GM21381 (cell line): ENCODE data around the gene RTN1.
"Not testable (repeated sequence)": the region's sequence is repeated elsewhere in the genome, so short reads cannot be mapped to it uniquely, and the experiment has no call there.

ENCODE experiments used
- ATAC-seq: cut with Tn5 transposase; IDR thresholded peaks from one replicate; pipeline ENCODE4 v1.9.1; 2021; ENCODE audit warnings: mild to moderate bottlenecking, moderate library complexity; ENCODE audit not compliant: unreplicated experiment

RTN1 gene

DNA sequence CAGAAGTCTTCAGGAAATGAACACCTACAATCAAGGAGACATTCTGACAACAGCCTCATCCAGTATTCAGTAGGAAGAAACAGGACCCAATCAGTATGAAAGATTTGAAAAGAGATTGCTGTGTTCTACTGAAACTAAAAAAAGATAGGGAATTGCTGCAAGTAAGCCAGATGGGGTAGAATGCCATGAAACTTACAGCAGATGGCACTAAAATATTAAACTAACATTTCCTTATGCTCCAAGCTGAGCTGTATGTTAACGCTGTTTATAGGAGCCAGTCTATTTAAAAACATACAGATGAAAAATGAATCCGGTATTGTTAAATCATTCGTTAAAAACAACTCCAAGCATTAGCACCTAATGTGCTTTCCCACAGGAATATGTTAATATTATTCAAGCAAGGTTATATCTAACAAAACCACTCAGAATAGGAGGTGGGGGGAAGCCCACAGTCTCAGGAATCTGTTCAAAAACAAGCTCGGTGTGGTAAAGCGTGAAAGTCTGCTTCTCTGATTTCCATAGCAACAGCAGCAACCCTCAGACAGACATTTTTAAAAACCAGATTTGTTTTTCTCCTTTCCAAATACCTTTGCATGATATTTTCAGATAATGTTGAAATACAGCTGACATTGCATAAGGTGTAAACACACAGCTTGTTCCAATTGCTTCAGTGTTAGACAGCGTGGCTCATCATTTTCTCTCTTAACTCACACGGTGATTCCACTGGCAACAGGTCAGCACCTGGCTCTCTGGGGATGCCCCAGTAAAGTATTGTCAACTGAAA is 162.6 kb downstream of the RTN1 start:
- no peak for ATAC-seq

DNA sequence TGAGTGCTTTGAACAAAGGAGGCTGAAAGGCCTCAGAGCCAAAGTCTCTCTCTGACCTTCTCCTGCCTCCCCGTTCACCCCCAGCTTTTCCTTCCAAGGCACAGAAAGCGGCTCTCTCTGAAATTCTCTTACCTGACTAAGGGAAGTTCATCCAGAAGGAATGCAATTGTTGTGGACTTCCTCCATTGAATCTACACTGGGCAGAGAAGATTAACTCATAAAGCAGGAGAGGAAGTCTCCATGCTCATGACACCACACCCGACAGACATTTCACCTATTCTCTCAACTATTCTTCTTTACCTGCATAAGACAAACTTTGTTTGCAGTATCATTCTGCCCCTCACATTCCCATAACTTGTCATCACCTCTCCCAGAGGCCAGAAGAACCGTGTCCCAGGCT is 164.7 kb downstream of the RTN1 start:
- no peak for ATAC-seq

DNA sequence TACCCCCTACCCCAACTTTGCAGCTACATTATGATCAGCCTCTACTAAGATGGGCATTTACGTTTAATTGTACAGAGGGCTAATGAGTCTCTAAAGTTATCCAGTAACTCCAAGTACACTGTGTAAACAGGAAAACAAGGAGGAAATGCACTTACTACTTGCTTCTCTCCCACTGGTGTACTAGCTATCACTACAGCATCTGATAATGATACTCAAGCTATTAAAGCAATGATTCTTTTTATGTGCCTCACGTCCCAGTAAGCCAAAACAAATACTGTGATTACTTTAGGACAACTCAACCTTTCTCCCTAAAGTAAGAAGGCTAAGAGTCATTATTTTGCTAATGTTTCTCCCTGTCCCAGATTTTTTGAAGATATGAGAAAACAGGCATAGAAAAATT is 165.3 kb downstream of the RTN1 start:
- no peak for ATAC-seq

DNA sequence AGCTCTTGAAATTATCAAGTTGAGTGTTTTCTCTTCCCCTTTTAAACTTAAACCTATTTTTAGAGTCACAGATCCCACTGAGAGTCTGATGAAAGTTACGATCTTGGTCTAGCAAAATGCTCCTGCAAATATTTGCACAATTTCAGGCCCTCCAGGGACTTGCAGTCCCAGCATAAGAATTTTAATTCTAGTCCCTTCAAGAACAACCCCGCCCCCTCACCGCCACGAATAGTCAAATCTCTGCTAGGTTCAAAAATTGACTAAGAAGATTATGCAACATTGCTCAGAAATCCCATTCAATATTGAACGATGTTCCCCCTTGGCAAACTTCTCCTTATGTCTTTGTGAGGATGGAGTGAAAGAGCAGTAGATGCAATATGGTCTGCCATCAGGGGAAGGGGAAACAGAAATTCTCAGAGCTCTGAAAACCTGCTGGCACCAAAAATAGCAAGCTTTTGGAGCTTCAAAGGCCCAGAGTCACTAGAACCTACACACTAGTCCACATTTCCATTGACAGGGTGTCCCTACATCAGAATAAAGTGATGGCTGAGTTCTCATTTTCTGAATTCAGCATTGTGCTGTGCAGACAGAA is 166.4 kb downstream of the RTN1 start:
- ATAC-seq = no peak

DNA sequence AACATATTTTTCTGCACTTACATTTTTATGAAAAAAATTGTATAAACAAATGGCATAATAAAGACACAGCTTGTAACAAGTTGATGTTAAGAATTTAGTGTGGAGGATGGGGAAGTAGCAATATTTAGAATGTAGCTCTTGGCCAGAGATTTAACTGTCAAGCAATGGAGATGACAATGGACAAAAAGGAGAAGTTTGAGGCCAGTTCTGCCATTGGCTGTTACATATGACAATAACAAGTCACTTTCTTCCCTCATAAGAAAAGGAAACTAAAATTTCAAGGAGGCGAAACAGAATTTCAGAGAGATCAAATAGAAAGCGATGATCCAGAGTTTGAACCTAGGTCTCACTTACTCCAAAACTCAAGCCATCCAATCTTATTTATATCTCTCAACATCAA is 171.1 kb downstream of the RTN1 start:
- no peak for ATAC-seq

DNA sequence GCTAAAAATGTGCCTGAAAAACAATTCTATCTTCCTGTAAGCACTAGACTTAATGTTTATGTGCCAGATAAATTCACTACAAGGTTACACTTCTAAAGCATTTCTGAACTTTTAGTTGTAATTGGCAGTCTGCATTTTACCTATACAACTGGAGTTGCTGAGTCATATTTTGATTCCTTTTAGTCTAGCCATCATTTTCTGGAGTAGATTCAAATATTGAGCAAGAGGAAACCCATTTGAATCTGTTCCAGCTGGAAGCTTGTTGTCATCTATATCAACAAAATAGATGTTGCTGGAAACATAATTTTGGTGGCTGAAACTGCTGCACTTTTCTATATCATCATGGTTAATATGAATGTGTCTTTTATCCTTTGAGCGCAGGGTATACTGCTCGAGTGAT is 171.8 kb downstream of the RTN1 start:
- ATAC-seq = no peak

DNA sequence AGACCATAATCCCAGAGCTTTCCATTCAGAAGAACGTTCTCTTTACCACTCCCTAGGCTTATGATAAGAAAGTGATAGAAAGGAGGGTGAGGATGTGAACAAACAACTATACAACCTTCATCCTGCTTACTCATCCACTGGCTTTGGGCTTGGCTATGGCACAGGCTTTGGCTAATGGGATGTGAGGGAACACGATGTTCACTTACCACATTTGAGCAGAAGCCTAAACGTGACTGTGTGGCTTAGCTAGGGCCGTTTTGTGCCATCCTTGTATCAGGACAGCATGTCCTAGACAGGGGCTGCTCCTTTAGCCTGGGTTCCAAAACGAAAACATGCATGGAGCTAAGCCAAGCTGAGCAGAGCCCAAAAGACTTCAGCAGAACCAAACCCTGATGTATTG is 175.4 kb downstream of the RTN1 start:
- ATAC-seq = no peak

DNA sequence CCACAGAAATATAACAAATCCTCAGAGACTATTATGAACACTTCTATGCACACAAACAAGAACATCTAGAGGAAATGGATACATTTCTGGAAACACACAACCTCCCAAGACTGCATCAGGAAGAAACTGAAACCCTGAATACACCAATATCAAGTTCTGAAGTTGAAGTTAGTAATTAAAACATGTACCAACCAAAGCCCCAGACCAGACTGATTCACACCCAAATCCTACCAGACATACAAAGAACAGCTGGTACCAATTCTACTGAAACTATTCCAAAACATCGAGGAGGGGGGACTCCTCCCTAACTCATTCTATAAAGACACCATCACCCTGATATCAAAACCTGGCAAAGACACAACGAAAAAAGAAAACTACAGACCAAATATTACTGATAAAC is 179.3 kb downstream of the RTN1 start:
- ATAC-seq = no peak

DNA sequence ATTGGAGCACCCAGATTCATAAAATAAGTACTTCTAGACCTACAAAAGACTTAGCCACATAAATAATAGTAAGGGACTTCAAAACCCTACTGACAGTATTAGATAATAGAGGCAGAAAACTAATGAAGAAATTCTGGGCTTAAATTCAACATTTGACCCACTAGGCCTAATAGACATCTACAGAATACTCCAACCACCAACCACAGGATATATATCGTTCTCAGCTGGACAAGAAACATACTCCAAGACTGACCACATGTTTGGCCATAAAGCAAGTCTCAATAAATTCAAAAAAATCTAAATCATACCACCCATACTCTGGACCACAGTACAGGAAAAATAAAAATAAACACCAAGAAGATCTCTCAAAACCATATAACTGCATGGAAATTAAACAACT is 180.2 kb downstream of the RTN1 start:
- no peak for ATAC-seq

DNA sequence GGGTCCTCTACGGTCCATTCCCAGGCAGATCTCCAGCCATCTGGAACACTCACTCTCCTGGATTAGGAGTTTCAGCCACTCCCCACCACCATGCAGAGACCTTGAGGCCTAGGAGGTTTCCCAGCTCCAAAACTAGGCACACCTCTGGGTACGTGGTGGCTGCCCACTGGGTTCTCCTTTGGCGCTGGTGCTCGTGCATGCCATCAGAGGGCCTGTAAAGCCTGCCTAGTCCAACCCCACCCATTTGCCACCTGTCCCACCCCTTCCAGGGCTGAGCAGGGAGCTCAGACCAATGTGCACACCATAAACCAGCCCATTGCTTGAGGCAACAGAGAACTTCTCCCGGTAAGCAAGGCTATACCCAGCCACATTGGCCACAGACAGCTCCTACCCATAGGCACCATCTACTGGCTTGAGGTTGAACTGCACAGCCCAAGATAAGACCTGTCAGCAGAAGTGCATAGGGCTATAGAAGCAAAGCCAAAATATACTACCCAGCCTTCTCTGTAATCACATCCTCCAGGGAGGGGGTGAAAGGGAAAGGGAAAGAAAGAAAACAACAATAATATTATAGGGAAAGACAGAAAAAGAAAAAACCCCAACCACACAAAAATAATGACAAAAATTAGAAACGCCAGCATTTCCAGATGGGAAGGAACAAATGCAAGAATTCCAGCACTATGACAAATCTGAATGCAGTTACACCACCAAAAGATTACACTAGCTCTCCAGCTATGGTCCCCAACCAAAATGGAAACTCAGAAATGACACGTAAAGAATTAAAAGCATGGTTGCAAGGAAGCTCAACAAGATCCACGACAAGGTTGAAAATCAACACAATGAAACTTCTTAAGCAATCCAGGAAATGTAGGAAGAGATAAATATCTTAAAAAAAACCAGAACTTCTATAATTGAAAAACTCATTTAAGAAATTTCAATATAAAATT is 182.1 kb downstream of the RTN1 start:
- peak; percentile 95 for ATAC-seq

DNA sequence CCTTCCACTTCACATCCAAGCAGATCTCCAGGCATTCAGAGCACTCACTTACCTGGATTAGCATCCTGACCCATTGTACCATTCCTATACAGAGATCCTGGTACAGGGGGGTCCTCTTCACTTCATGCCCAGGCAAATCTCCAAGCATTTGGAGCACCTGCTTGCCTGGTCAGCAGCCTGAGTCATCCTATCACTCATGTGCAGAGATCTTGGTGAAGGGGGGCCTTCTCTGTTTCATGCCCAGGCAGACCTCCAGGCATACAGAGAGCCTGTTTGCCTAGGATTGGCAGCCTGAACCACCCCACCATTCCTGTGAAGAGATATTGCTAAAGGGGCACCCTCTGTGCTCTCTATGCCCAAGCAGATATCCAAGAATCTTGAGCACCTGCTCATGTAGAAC is 182.9 kb downstream of the RTN1 start:
- no peak for ATAC-seq

DNA sequence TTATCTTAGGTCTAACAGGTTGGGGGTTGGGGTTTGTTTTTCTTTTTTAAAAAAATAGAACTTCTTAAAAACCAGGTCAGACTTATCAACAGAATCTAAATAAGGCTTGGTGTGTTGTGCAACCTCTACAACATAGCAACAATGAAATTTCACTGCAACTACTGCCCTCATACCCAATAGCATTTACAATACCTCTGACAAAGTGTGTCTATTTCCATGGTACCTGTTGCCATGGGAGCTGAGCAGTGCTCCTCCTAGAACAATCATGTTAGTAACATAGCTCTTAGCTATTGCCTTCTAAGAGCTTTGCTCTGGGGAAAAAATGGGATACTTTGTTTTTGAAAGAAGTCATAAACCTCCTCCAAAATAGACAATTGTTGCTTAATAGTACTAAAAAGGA is 190.7 kb downstream of the RTN1 start:
- no peak for ATAC-seq

DNA sequence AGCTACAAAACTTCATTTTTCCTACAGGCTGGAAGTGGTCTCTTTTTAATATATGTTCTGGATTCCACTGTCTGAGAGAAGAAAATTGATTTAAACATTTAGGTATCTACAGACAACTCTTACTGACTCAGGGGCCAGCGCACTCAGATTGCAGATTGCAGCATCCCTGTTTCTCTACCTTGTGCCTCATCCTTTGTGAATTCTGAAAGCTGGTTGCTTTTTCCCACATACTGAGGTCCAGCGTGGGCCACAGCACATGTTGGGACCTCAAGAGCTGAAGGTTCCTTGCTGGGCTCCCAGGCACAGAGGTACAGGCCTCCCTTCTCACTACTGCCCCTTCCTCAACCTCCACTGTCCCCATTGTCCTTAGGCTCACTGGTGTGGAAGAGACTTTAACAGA is 192.2 kb downstream of the RTN1 start:
- ATAC-seq = no peak

DNA sequence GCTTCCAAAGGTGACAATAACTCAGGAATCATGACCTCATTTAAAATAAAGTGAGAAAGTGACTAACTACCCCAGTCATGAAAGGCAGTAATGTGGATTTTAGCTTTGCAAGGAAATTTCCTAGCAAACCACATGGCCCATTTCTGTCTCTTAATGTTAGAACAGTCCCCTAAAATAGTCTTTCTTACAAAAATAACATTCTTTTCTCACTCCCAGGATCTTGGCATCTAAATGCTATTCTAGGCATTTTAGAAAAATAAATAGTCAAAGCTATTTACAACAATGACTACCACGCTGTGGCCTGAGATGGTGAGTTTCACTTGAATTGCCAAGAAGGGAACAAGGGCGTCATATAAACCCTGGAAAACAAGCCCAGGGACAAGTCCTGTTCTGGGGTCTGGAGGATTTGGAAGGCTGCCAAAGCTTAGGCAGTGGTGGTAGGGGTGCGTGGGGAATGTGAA is 192.8 kb downstream of the RTN1 start:
- no peak for ATAC-seq

DNA sequence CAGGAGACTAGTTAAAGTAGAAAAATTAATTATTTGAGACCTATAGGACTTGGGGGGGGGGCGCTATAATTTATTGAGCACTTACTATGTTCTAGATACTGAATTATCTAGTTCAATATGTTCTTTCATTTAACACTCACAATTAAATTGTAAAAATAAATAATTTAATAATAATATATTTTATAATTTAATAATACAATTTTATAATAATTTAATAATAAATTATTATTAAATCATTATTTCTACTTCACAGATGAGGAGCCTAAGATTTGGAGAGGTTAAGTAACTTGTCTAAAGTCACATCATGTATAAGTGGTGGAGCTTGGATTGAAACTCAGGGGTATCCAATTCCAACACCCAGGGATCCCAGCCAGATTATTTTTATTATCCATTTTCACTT is 195.2 kb downstream of the RTN1 start:
- no peak for ATAC-seq

DNA sequence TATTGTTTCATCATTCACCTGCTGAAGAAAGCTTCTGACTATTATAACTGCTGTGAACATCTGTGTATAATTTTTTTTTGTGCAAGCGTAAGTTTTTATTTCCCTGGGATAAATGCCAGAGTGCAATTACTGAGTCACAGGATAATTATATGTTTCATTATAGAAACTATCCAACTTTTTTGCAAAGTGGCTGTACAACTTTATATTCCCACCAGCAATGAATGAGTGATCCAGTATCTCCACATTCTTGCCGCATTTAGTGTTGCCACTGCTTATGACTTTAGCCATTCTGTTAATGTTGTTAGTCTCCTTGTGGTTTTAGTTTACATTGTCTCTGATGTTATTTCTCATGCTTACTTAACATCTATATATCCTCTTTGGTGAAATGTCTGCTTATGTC is 205.8 kb downstream of the RTN1 start:
- no peak for ATAC-seq

DNA sequence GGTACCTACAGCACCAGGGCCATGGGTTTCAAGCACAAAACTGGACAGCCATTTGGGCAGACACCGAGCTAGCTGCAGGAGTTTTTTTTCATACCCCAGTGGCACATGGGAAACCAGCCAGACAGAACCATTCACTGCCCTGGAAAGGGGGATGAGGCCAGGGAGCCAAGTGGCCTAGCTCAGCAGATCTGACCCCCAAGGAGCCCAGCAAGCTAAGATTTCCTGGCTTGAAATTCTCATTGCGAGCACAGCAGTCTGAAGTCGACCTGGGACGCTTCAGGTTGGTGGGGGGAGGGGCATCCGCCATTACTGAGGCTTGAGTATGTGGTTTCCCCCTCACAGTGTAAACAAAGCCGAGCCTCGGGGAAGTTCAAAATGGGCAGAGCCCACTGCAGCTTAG is 212.8 kb downstream of the RTN1 start:
- no peak for ATAC-seq

DNA sequence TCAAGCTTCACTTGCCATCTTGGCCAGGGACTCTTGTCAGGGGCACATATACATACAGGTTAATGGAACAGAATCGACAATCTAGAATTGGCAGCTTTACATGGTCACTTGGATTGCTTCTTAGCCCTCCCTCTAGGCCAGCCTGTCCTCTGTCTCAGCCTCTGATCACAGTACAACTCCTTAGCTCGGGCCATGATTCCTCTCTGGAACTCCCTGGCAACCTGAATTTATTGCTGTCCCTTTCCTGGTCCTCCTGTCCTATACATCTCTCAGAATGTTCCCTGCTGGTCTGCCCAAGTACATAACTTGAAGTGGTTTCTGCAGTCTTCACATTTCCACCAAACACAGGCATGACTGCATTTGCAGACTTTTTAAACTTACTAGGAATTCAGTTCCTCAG is 214.1 kb downstream of the RTN1 start:
- no peak for ATAC-seq

DNA sequence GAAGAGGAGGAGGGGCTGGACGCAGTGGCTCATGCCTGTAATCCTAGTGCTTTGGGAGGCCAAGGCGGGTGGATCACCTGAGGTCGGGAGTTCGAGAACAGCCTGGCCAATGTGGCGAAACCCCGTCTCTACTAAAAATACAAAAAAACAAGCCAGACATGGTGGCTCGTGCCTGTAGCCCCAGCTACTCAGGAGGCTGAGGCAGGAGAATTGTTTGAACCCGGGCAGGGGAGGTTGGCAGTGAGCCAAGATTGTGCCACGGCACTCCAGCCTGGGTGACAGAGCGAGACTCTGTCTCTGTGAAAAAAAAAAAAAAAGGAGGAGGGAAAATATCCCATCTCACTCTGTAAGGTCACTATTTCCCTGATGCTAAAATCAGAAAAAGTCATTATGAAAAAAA is 216.4 kb downstream of the RTN1 start:
- ATAC-seq = not testable (repeated sequence)

DNA sequence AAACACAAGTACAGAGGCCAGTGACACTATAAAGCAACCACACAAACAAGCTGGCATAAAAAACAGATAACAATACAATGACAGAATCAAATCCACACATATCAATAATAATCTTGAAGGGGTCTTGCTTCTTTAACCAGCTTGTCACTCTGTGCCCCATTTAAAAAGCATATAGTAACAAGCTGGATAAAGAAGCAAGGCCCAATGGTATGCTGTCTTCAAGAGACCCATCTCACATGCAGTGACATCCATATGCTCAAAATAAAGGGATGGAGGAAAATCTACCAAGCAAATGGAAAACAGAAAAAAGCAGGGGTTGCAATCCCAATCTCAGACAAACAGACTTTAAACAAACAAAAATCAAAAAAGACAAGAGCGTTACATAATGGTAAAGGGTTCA is 223.7 kb downstream of the RTN1 start:
- not testable (repeated sequence) for ATAC-seq

DNA sequence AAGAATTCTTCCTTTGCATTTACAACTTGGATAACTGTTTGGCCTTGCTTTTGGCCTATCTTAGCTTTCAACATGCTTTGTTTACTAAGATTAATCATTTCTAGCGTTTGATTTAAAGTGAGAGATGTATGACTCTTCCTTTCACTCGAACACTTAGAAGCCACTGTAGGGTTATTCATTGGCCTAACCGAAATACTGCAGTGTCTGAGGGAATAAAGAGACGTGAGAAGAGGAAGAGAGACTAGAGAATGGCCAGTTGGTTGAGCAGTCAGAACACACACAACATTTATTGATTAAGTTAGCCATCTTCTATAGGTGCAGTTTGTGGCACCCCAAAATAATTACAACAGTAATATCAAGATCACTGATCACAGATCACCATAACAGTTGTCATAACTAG is 231.7 kb downstream of the RTN1 start:
- ATAC-seq = no peak

DNA sequence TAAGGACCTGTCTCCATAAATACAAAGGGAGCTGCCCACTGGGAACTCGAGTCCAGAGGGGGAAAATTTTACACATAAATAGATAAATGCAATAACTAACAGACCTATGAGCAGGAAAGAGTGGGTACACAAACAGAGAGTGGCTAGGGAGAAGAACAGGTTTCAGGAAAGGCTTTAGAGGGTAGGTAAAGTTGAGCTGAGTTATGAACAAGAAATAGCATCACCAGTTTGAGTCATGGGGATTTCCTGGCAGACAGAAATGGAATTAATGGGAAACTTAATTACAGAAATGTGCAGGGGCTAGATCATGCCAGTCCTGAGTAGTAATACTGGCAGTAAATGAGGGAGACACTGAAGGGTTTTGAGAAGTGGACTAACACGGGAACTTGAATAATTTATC is 236.0 kb downstream of the RTN1 start:
- ATAC-seq = no peak
